Non-pigmented ciliary epithelial cell (primary cell): ENCODE results near the gene RIPOR3.
"Not testable (repeated sequence)": the region's sequence is repeated elsewhere in the genome, so short reads cannot be mapped to it uniquely, and the experiment has no call there.

Experiments used
- DNase-seq: peaks from one replicate; pipeline ENCODE4 v3.0.0-alpha.2; 2010; ENCODE audit warnings: low read depth

Gene RIPOR3

GRCh38 chr20:50655311-50655880 is 35.9 kb downstream of the RIPOR3 start:
- no peak for DNase-seq

DNA sequence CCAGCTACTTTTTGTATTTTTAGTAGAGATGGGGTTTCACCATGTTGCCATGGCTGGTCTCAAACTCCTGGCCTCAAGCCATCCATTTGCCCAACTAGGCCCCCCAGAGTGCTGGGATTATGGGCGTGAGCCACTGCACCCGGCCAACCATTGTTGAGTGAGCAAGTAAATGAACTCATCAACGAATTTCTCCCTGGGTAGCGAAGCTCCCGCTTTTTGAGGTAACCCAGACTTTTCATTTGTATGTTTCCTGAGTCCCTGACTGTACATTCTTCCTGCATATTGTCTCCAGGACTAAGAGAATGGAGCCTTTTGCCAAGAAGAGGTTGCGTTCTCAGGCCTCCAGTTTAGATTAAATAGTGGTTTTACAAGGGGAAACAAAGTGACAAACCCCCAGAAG is 36.4 kb downstream of the RIPOR3 start:
- DNase-seq, result no peak

- DNase-seq, result no peak
Observed at GRCh38 chr20:50652702-50653294, 38.5 kb downstream of the RIPOR3 start.

DNA sequence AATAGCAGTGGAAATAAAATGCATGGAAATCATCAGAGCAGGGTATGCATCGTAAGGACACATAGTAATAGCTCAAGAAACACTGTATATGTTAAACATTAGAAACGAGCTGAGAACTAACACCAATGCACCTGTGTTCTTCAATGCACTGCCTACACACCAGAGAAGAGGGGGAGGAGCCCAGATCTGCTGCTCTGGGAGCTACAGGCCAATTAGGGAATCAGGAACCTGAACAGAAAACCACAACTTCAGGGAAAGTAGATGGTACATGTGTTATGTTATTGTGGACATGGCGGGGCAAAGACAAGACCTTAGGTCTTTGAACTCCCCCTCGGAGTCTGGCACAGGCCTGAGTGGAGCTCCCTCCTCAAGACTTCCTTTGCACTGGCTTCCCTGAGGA is 39.7 kb downstream of the RIPOR3 start:
- no peak for DNase-seq

DNA sequence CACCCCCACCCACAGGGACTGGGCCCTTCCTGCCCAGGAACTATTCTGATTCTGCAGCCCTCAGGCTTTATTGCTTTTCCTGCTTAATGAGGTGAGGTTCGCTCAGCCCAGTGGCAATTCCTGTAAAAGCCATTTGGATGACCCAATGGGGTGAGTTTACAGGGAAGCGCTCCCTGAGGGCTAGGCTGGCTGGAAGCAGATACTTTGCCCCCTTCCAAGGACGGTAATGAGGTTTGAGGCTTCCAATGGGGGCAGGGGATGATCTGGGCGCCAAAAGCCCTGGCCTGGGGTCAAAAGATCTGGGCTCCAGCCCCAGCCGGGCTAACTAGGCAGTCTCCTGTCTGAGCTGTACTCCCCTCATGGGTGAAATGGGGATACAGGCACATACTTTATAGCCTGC is 41.8 kb downstream of the RIPOR3 start:
- no peak for DNase-seq

DNA sequence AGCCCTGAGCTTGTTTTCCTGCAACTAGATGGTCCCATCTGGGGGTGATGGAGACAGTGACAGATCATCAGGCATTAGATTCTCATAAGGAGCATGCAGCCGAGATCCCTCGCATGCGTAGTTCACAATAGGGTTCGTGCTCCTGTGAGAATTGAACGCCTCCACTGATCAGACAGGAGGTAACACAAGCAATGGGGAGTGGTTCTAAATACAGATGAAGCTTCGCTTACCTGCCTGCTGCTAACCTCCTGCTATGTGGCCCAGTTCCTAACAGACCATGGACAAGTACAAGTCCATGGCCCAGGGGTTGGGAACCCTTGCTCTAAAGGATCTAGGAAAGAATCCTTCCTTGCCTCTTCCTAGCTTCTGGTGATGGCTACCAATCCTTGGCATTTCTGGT is 42.7 kb downstream of the RIPOR3 start:
- no peak for DNase-seq

DNA sequence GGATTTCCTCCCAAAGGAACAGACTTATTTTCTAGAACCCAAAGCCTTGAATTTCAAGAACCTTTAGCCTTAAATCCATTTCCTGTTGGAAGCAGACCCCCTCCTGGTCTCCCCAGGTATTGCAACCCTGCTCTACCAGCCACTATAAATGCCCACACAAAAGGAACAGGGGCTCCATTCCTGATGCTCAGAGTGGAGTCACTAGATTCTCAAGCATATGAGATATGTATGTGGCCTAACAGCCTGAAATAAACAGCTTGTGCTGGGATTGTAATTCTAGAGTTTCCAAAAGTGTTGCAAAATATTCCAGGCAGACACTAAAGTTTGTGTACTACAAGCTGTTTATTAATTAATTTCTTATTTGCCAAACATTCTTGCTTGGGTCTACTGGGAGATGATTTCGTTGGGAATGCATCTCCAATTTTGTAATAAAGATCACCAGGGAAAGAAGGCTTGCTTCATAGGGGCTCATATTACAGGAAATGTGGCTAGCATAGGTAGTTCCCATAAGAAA is 44.8 kb downstream of the RIPOR3 start:
- DNase-seq, result no peak

- peak; percentile 90 for DNase-seq
Observed at GRCh38 chr20:50645253-50646068, 45.9 kb downstream of the RIPOR3 start.

- DNase-seq, result no peak
Observed at GRCh38 chr20:50642288-50642803, 49.0 kb downstream of the RIPOR3 start.

DNA sequence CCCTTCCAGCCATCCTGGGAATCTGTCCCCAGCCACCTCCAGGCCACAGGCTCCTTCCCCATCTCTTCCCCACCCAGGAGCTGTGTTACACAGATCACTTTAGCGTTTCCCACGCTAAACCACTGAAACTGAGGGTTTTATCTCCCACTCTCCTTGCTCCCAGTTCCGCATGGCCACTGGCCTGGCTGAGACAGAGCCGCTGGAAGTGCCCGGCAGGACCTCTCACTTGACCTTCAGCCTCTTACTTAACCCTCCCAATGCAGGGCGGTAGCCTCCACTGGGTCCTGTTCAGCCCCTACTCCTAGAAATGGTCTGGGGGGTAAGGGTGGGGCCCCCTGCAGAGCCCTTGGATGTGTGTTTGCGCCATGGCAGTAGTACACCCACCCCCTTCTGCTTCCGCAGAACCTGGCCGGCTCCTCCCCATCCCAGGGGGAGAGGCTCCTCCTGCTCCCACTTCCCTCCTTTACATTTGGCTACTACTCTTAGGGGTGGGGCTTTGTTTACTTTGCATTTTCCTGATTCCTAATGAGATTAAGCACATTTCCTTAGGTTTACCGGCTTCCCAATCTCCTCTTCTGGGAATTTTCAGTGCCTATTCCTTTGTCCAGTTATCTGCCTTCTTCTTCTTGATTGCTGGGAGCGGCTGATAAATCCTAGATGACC is 49.6 kb downstream of the RIPOR3 start:
- not testable (repeated sequence) for DNase-seq

GRCh38 chr20:50639971-50640711 is 51.2 kb downstream of the RIPOR3 start:
- DNase-seq, result not testable (repeated sequence)

- not testable (repeated sequence) for DNase-seq
Observed at GRCh38 chr20:50638015-50638847, 53.1 kb downstream of the RIPOR3 start.

DNA sequence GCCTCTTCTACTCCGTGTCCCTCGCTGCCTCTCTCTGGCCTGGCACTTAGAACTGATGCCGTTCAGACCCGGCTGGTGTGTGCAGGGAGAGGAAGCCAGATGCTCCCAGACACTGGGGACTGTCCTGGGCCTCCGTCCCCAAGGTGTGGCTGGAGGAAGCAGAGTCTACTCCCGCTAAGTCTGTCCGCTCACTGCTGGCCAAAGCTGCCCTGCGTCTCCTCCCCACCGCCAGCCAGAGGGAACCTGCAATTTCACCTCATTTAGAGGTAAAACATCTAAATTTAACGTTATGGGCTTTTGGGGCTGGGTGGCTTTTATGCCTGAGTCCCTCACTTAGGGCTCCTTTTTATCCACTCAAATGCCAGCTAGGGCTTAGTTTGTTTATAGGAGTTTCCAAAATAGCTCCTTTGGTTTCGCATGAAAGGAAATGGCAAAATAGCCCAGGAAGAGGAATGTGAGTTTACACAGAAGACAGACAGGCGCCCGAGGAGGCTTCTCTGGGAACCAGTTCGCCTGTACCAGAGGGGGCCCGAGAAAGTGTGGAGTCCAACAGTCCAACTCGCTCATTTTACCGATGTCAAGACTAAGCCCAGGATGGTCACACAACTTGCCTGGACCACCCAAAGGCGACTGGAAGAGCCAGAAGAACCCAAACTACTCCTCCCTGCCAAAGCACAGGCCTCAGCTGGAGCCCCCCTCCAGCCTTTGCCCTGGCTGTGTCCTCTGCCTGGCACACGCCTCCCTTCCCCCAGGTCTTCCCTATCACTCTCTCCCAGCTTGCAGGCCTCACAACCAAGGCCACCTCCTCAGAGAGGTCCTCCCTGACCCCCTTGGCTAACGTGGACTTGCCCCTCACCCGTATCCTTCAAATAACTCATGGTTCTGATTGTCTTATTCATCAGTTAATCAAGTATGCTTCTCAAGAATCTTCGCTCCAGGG is 54.5 kb downstream of the RIPOR3 start:
- DNase-seq, result no peak

- no peak for DNase-seq
Observed at GRCh38 chr20:50635676-50636600, 55.4 kb downstream of the RIPOR3 start.

DNA sequence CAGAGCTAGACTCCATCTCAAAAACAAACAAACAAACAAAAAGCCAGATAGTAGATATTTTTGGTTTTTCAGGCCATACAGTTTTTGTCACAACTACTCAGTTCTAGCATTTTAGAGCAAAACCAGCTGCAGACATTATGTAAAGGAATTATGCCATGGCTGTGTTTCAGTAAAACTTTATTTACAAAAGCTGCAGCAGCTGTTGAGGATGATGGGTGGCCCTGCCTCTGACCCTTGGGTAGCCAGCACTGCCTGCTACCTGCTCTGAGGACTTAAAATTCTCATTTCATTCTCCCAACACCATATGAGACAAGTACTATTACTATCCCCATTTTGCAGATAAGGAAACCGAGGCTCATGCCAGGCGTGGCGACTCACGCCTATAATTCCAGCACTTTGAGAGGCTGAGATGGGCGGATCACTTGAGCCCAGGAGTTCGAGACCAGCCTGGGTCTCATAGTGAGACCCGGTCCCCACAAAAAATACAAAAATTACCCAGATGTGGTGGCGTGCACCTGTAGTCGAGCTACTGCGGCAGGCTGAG is 56.3 kb downstream of the RIPOR3 start:
- DNase-seq, result no peak

- DNase-seq, result no peak
Observed at GRCh38 chr20:50634191-50634590, 57.2 kb downstream of the RIPOR3 start.

DNA sequence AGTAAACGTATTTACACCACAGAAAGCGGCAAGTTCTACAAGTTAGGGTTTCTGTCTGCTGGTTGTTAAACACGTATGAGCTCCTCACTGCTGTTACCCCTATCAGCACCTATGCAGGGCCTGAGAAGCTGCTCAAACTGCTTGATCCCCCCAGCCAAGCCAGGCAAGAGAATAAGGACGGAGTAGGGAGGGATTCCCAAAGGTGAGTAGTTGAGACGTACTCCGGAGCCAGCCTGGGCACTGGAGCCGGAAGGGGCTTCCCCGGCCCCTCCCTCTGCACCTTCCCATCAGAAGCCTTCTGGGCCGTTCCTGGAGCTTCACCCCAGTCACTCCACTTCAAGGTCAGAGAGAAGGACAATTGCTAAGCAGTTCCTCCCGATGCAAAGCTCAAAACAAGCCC is 58.0 kb downstream of the RIPOR3 start:
- no peak for DNase-seq

GRCh38 chr20:50632701-50633100 is 58.6 kb downstream of the RIPOR3 start:
- no peak for DNase-seq
